BLaER1 treated with 17β-estradiol and CSF1 and Interleukin-3, amounts not matched to agents 10 nM and 100 nM (cell line): ENCODE data around the gene EEFSEC.

Experiments
- H3K27ac ChIP-seq, 11 experiments: shearing (Covaris generic); formaldehyde crosslinking; 2 replicates each; pipeline ENCODE4 v1.8.1; 2022
- H3K27me3 ChIP-seq, 11 experiments: shearing (Covaris generic); formaldehyde crosslinking; 2 replicates each; pipeline ENCODE4 v1.8.1; 2022
- H3K36me3 ChIP-seq, 11 experiments: shearing (Covaris generic); formaldehyde crosslinking; 2 replicates each; pipeline ENCODE4 v1.8.1; 2022
- H3K4me1 ChIP-seq, 10 experiments: shearing (Covaris generic); formaldehyde crosslinking; 2 replicates each; pipeline ENCODE4 v1.8.1; 2022
- H3K4me2 ChIP-seq, 11 experiments: shearing (Covaris generic); formaldehyde crosslinking; 2 replicates each; pipeline ENCODE4 v1.8.1; 2022
- H3K4me3 ChIP-seq, 10 experiments: shearing (Covaris generic); formaldehyde crosslinking; 2 replicates each; pipeline ENCODE4 v1.8.1; 2022
- H3K9ac ChIP-seq, 11 experiments: shearing (Covaris generic); formaldehyde crosslinking; 2 replicates each; pipeline ENCODE4 v1.8.1; 2022
- H3K9me3 ChIP-seq, 11 experiments: shearing (Covaris generic); formaldehyde crosslinking; replicated peaks in 1 of 11; 2 replicates each; pipeline ENCODE4 v1.8.1; 2022
- H4K20me1 ChIP-seq, 11 experiments: shearing (Covaris generic); formaldehyde crosslinking; 2 replicates each; pipeline ENCODE4 v1.8.1; 2022
- Cebpa-rat ChIP-seq, 11 experiments: shearing (Covaris generic); IDR thresholded peaks; 2 replicates each; pipeline ENCODE4 v1.8.1; 2022

Gene EEFSEC

GRCh38 chr3:128352326-128352725 lies 199.0 kb downstream of the EEFSEC start:
- no peak for TF ChIP-seq Cebpa-rat (IDR thresholded peaks at IDR 0.05)
- no peak overlapping the region for H3K27ac ChIP-seq
- peaks cover 0 to 18% (median 0%) of the 10 kb centered on the region in 11 experiments; a peak in 4 of 22 replicates for H4K20me1 ChIP-seq
- no peaks in the 10 kb centered on the region for H3K27me3 ChIP-seq
- H3K4me3 ChIP-seq, result no peak overlapping the region
- no peak overlapping the region for H3K4me2 ChIP-seq
- peaks cover 0 to 22% (median 5%) of the 10 kb centered on the region in 11 experiments; a peak in 10 of 22 replicates for H3K36me3 ChIP-seq
- H3K4me1 ChIP-seq, result peaks cover 11 to 28% (median 17%) of the 10 kb centered on the region in 10 experiments
- no peaks in the 10 kb centered on the region for H3K9me3 ChIP-seq
- H3K9ac ChIP-seq, result no peak overlapping the region

DNA sequence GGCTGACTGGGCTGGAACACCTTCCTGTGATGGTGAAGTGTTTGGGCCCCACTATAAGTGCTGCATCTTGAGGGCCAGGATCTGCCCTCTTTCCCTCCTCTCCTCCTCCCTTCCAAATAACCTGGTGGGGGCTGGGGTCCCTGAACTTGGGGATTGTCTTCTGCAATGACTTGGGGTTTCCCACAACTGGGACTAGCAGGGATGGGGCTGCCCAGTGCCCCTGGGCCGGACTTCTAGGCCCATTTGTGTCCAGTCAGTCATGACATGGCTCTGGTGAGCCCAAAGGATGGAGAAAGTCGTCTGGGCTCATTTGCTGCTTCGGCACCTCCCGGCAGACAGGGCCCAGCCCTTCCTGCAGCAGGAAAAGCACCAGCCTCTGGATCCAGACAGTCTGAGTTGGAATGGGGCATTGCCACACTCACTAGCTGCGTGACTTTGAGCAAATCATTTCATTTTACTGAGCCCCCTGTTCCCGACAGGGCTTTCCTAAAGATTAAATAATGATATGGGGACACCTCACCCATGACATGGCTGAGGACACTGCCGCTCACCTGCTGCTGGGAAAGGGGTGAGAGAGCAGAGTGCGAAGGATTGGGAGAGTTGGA lies 200.2 kb downstream of the EEFSEC start:
- Histone ChIP-seq H3K27ac (no peak overlapping the region), H3K27me3 (no peaks in the 10 kb centered on the region), H3K9ac (no peak overlapping the region; a peak in 1 of 22 replicates), H3K4me2 (no peak overlapping the region), H3K36me3 (peaks cover 0 to 29% (median 11%) of the 10 kb centered on the region in 11 experiments; a peak in 14 of 22 replicates), H4K20me1 (peaks cover 0 to 18% (median 0%) of the 10 kb centered on the region in 11 experiments; a peak in 6 of 22 replicates), H3K4me3 (no peak overlapping the region), H3K9me3 (no peaks in the 10 kb centered on the region), H3K4me1 (peaks cover 10 to 19% (median 17%) of the 10 kb centered on the region in 10 experiments)
- no peak for TF ChIP-seq Cebpa-rat (IDR thresholded peaks at IDR 0.05)

DNA sequence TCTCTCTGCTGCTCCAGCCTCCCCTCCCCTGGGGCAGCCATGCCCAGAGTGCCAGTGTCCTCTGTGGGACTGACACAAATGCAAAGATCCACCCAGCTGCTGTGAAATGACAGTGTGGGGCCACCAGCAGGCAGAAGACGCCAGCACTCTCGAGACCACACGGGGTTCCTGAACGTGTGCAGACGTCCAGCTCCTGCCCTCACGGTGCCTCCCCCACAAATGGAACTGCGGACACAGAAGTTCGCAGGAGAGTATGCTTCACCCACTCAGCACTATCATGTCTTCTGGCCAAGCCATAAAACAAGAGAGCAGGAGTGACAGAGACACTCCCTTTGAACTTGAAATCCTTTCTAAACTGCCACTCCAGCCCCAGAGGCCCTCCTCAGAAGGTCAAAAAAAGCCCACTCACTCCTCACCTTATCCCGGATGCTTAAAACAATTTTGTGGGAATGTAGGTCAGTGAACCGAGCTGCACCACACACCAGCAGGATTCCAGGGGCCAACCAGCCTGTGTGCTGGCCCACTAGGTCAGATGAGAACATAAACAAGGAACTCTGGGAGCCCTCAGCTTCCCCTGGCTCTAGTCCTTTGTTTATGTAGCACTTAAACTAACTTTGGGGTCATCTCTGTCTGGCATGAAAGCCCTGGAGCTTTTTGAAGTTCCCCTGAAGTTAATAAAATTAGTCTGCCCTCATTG lies 200.9 kb downstream of the EEFSEC start:
- no peak for TF ChIP-seq Cebpa-rat (IDR thresholded peaks at IDR 0.05)

GRCh38 chr3:128354788-128355542 lies 201.7 kb downstream of the EEFSEC start:
- H3K27ac ChIP-seq, result no peak overlapping the region
- H3K9me3 ChIP-seq, result no peaks in the 10 kb centered on the region
- no peaks in the 10 kb centered on the region for H3K27me3 ChIP-seq
- no peak overlapping the region for H3K4me3 ChIP-seq
- H4K20me1 ChIP-seq, result peaks cover 0 to 13% (median 0%) of the 10 kb centered on the region in 11 experiments; a peak in 6 of 22 replicates
- no peak overlapping the region for H3K9ac ChIP-seq
- peaks cover 0 to 4% (median 3%) of the 10 kb centered on the region in 10 experiments; a peak in 7 of 20 replicates for H3K4me1 ChIP-seq
- H3K4me2 ChIP-seq, result no peak overlapping the region
- peaks cover 0 to 35% (median 13%) of the 10 kb centered on the region in 11 experiments; a peak in 14 of 22 replicates for H3K36me3 ChIP-seq
- no peak for TF ChIP-seq Cebpa-rat (IDR thresholded peaks at IDR 0.05)

More for the DNA sequence above, 200.9 kb downstream of the EEFSEC start:
- H4K20me1 ChIP-seq, result peaks cover 0 to 12% (median 0%) of the 10 kb centered on the region in 11 experiments; a peak in 7 of 22 replicates
- no peak overlapping the region for H3K4me3 ChIP-seq
- no peaks in the 10 kb centered on the region for H3K27me3 ChIP-seq
- no peak overlapping the region; a peak in 1 of 22 replicates for H3K9ac ChIP-seq
- peaks cover 0 to 35% (median 14%) of the 10 kb centered on the region in 11 experiments; a peak in 14 of 22 replicates for H3K36me3 ChIP-seq
- H3K27ac ChIP-seq, result no peak overlapping the region
- H3K4me1 ChIP-seq, result peaks cover 3 to 13% (median 10%) of the 10 kb centered on the region in 10 experiments
- no peak overlapping the region for H3K4me2 ChIP-seq
- H3K9me3 ChIP-seq, result no peaks in the 10 kb centered on the region

GRCh38 chr3:128355543-128355919 lies 202.2 kb downstream of the EEFSEC start:
- no peak overlapping the region for H3K4me2 ChIP-seq
- H3K4me1 ChIP-seq, result no peaks in the 10 kb centered on the region
- no peak overlapping the region for H3K27ac ChIP-seq
- no peaks in the 10 kb centered on the region for H3K9me3 ChIP-seq
- no peaks in the 10 kb centered on the region for H3K27me3 ChIP-seq
- no peak for TF ChIP-seq Cebpa-rat (IDR thresholded peaks at IDR 0.05)
- H3K36me3 ChIP-seq, result peaks cover 0 to 32% (median 12%) of the 10 kb centered on the region in 11 experiments; a peak in 14 of 22 replicates
- peaks cover 0 to 13% (median 0%) of the 10 kb centered on the region in 11 experiments; a peak in 6 of 22 replicates for H4K20me1 ChIP-seq
- no peak overlapping the region for H3K9ac ChIP-seq
- H3K4me3 ChIP-seq, result no peak overlapping the region

DNA sequence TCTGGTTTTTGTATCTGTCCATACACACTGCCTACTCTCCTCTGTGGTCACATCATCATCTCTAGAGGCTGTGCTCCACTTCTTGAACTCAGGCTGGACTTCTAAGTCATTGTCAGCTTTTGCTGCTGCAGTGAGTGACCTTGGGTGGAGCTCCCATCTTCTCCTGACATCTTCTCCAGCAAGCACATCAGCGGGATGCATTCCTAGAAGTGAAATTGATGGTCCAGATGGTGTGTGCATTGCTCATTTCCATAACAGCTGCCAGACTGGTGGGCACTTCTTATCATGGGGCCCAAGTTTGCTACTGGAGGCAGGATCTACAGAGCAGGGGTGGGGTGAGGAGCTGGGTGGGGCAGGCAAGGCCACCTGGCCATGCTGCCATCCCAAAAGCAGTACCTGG lies 203.5 kb downstream of the EEFSEC start:
- no peak overlapping the region for H3K27ac ChIP-seq
- 0 out of 20 replicates have a peak, but pooled peaks cover 0 to 5% (median 0%) of the 10 kb centered on the region in 10 experiments for H3K4me1 ChIP-seq
- H3K36me3 ChIP-seq, result peaks cover 0 to 26% (median 10%) of the 10 kb centered on the region in 11 experiments; a peak in 11 of 22 replicates
- no peak for TF ChIP-seq Cebpa-rat (IDR thresholded peaks at IDR 0.05)
- H3K9ac ChIP-seq, result no peak overlapping the region
- no peaks in the 10 kb centered on the region for H3K9me3 ChIP-seq
- no peak overlapping the region for H3K4me3 ChIP-seq
- H4K20me1 ChIP-seq, result peaks cover 0 to 13% (median 0%) of the 10 kb centered on the region in 11 experiments; a peak in 6 of 22 replicates
- H3K4me2 ChIP-seq, result no peak overlapping the region
- H3K27me3 ChIP-seq, result no peaks in the 10 kb centered on the region

- H3K36me3 ChIP-seq, result peaks cover 0 to 24% (median 10%) of the 10 kb centered on the region in 11 experiments; a peak in 10 of 22 replicates
- H3K4me3 ChIP-seq, result no peak overlapping the region
- TF ChIP-seq Cebpa-rat (IDR thresholded peaks at IDR 0.05), result no peak
- no peaks in the 10 kb centered on the region for H3K9me3 ChIP-seq
- H3K4me2 ChIP-seq, result no peak overlapping the region
- no peak overlapping the region for H3K9ac ChIP-seq
- no peaks in the 10 kb centered on the region for H3K27me3 ChIP-seq
- 0 out of 20 replicates have a peak, but pooled peaks cover 0 to 6% (median 0%) of the 10 kb centered on the region in 10 experiments for H3K4me1 ChIP-seq
- H4K20me1 ChIP-seq, result peaks cover 0 to 13% (median 0%) of the 10 kb centered on the region in 11 experiments; a peak in 6 of 22 replicates
- no peak overlapping the region for H3K27ac ChIP-seq
These were observed 204.3 kb downstream of the EEFSEC start for GRCh38 chr3:128357538-128357937.

DNA sequence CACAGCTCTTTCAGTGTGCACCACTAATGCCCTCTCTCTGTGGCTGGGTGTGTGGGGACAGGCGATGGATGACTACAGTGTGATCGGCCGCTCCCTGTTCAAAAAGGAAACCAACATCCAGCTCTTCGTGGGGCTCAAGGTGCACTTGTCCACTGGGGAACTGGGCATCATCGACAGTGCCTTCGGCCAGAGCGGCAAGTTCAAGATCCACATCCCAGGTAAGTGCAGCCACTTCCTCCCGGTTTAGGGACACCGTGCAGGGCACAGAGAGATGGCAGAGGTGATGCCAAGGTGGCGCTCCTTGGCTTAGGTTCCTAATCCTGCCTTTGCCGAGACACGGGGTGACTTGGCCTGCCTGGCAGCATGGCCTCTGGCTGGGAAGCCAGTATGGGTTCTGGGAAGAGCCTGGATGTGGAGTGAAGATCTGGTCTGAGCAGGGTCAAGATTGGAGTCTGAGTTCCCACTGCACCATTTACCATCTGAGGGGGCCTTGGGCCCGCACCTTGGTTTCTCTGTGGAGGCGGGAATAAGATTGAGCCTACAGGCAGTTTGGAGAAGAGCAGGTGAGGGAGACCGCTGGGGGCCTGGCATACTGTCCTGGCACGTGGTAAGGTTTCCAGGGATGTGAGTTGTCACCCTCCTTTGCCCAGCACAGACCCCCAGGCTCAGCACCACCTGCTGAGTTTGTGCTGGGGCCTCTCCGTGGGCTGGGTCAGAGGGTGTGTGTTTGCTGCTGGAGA lies 205.0 kb downstream of the EEFSEC start:
- Histone ChIP-seq H3K4me1 (0 out of 20 replicates have a peak, but pooled peaks cover 0 to 6% (median 0%) of the 10 kb centered on the region in 10 experiments), H3K9ac (no peak overlapping the region), H3K27ac (no peak overlapping the region), H3K9me3 (no peaks in the 10 kb centered on the region), H3K4me3 (no peak overlapping the region), H4K20me1 (peaks cover 0 to 13% (median 0%) of the 10 kb centered on the region in 11 experiments; a peak in 6 of 22 replicates), H3K27me3 (no peaks in the 10 kb centered on the region), H3K36me3 (peaks cover 0 to 24% (median 10%) of the 10 kb centered on the region in 11 experiments; a peak in 10 of 22 replicates), H3K4me2 (no peak overlapping the region)
- no peak for TF ChIP-seq Cebpa-rat (IDR thresholded peaks at IDR 0.05)
